Mucosa of stomach (tissue), 1 donor: ENCODE data around the gene ITGAX.

Experiments
- H3K27me3 ChIP-seq: one replicate; pipeline ENCODE4 v1.7.0; 2013; ENCODE audit warnings: mild to moderate bottlenecking, low read length; ENCODE audit not compliant: control insufficient read depth, insufficient read depth
- H3K36me3 ChIP-seq: one replicate; pipeline ENCODE4 v1.7.0; 2013; ENCODE audit warnings: low read length; ENCODE audit not compliant: control insufficient read depth, insufficient read depth
- H3K4me1 ChIP-seq: one replicate; pipeline ENCODE4 v1.7.0; 2013; ENCODE audit warnings: mild to moderate bottlenecking, low read length; ENCODE audit not compliant: control insufficient read depth, insufficient read depth
- H3K4me3 ChIP-seq: one replicate; pipeline ENCODE4 v1.7.0; 2013; ENCODE audit warnings: low read length
- H3K9ac ChIP-seq: one replicate; pipeline ENCODE4 v1.7.0; 2013; ENCODE audit warnings: mild to moderate bottlenecking, low read length, moderate library complexity
- H3K9me3 ChIP-seq: one replicate; pipeline ENCODE4 v1.7.0; 2013; ENCODE audit warnings: mild to moderate bottlenecking, low read length, moderate library complexity; ENCODE audit not compliant: control insufficient read depth
- donor health status: Pancreatic carcinoma.

The ITGAX gene

DNA sequence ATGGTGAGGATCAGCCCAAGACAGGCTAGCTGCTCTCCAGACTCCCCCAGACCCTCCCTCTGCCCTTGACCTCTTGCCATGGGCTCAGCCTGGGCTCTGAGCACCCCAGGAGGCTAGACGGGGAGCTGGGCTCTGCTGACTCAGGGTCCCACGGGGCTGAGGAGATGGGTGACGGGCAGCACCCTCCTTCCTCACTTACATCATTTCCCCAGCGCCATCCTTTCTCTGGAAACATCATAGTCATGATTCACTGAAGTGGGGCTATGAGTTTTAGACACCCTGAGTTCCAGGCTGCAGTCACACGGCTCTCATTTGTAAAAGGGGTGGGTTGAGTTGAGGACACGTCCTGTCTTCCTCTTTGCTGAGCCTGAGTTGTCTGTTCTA lies 3.0 kb upstream of the ITGAX start:
- no peak overlapping the region for H3K4me3 ChIP-seq
- H3K4me1 ChIP-seq: no peaks in the 10 kb centered on the region
- no peaks in the 10 kb centered on the region for H3K36me3 ChIP-seq
- no peaks in the 10 kb centered on the region for H3K27me3 ChIP-seq
- no peaks in the 10 kb centered on the region for H3K9me3 ChIP-seq
- H3K9ac ChIP-seq: no peak overlapping the region

DNA sequence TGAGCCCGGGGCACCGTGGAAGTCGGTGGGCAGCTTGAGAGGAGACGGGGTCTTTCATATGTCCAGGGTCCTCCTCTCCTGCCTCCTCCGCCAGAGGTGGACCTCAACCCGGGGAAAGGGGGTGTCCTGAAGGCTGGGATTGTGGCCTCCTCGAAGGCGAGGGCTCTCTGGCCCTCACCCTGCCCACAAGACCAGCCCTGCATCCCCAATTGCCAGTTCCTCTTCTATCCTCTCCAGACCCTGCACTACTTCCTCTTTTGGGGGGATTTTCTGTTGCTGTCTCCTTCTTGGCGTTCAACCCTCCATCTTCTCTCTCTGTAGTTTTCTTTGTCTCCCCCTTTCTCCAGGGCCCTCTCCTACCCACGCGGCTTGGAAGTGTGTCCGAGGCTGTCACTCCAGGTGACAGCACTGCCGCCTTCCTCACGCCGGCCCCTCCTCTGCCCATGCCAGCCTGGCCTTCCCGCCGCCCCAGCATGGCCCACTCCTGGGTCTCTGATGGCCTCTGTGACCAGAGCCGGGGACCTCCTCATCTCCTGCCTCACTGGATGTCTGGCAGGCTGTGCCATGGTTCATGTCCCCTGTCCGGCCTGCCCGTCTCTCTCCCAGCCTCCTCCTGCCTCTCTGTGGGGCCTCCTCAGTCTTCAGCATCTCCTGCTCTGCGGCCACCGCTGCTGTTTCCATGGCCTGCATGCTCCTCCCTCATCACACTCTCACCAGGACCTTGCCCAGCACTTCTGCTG lies 2.4 kb upstream of the ITGAX start:
- Histone ChIP-seq H3K9me3 (no peaks in the 10 kb centered on the region), H3K4me3 (no peak overlapping the region), H3K27me3 (no peaks in the 10 kb centered on the region), H3K36me3 (no peaks in the 10 kb centered on the region), H3K9ac (no peak overlapping the region), H3K4me1 (no peaks in the 10 kb centered on the region)

GRCh38 chr16:31355431-31356100 lies 590 bp downstream of the ITGAX start:
- no peaks in the 10 kb centered on the region for H3K9me3 ChIP-seq
- no peak overlapping the region for H3K4me3 ChIP-seq
- no peaks in the 10 kb centered on the region for H3K4me1 ChIP-seq
- no peaks in the 10 kb centered on the region for H3K36me3 ChIP-seq
- H3K9ac ChIP-seq: no peak overlapping the region
- no peaks in the 10 kb centered on the region for H3K27me3 ChIP-seq

DNA sequence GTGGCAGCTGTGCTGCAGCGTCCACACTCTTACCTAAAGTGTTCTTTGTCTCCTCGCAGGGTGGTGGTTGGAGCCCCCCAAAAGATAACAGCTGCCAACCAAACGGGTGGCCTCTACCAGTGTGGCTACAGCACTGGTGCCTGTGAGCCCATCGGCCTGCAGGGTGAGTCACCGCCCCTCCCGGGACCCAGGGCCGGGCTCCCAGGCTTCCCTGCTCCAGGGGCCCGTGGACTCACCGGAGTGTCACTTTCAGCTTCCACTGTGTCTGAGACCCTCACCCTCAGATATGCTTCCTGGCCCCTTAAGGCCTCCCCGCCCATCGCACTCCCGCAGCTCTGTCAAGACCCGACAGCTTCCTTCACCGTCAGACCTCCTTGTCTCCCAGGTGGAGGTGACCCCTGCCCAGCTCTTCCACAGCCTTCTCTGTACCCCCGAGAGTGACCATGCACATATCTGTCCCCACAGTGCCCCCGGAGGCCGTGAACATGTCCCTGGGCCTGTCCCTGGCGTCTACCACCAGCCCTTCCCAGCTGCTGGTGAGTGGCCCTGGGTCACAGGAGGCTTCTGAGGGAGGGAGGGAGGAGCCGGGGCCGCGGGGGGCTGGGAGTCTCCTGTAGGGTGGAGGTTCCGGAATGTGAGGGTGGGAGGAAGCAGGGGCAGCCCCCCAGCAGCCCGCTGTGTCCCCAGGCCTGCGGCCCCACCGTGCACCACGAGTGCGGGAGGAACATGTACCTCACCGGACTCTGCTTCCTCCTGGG lies 1.8 kb downstream of the ITGAX start:
- Histone ChIP-seq H3K4me1 (no peaks in the 10 kb centered on the region), H3K27me3 (no peaks in the 10 kb centered on the region), H3K9me3 (no peaks in the 10 kb centered on the region), H3K9ac (no peak overlapping the region), H3K4me3 (no peak overlapping the region), H3K36me3 (no peaks in the 10 kb centered on the region)

- no peak overlapping the region for H3K4me3 ChIP-seq
- H3K9me3 ChIP-seq: no peaks in the 10 kb centered on the region
- H3K27me3 ChIP-seq: no peaks in the 10 kb centered on the region
- no peak overlapping the region for H3K9ac ChIP-seq
- no peaks in the 10 kb centered on the region for H3K4me1 ChIP-seq
- H3K36me3 ChIP-seq: no peaks in the 10 kb centered on the region
Measured at GRCh38 chr16:31357324-31358109, 2.5 kb downstream of the ITGAX start.

DNA sequence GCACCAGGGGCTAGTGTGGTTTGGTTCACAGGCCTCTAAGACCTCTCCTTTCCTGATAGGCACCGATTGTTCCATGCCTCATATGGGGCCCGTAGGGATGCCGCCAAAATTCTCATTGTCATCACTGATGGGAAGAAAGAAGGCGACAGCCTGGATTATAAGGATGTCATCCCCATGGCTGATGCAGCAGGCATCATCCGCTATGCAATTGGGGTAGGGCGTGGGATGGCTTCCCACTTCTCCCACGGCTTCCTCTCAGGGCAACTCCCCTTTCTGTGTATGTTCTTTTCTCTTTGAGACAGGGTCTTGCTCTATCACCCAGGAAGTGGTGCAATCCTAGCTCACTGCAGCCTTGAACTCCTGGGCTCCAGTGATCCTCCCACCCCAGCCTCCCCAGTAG lies 5.3 kb downstream of the ITGAX start:
- Histone ChIP-seq H3K36me3 (no peaks in the 10 kb centered on the region), H3K4me3 (no peak overlapping the region), H3K9ac (no peak overlapping the region), H3K9me3 (no peaks in the 10 kb centered on the region), H3K4me1 (no peaks in the 10 kb centered on the region), H3K27me3 (no peaks in the 10 kb centered on the region)

- Histone ChIP-seq H3K9ac (no peak overlapping the region), H3K9me3 (no peaks in the 10 kb centered on the region), H3K4me1 (no peaks in the 10 kb centered on the region), H3K36me3 (no peaks in the 10 kb centered on the region), H3K4me3 (no peak overlapping the region), H3K27me3 (no peaks in the 10 kb centered on the region)
Measured at GRCh38 chr16:31361201-31362110, 6.5 kb downstream of the ITGAX start.

GRCh38 chr16:31362476-31363405 lies 7.8 kb downstream of the ITGAX start:
- Histone ChIP-seq H3K4me3 (no peak overlapping the region), H3K27me3 (no peaks in the 10 kb centered on the region), H3K36me3 (no peaks in the 10 kb centered on the region), H3K9ac (no peak overlapping the region), H3K4me1 (no peaks in the 10 kb centered on the region), H3K9me3 (no peaks in the 10 kb centered on the region)

- Histone ChIP-seq H3K36me3 (no peaks in the 10 kb centered on the region), H3K4me1 (no peaks in the 10 kb centered on the region), H3K4me3 (no peak overlapping the region)
Measured at GRCh38 chr16:31363721-31364120, 8.7 kb downstream of the ITGAX start.

GRCh38 chr16:31364421-31364820 lies 9.4 kb downstream of the ITGAX start:
- no peaks in the 10 kb centered on the region for H3K4me1 ChIP-seq
- no peaks in the 10 kb centered on the region for H3K27me3 ChIP-seq
- no peak overlapping the region for H3K4me3 ChIP-seq
- no peaks in the 10 kb centered on the region for H3K9me3 ChIP-seq
- H3K9ac ChIP-seq: no peak overlapping the region
- no peaks in the 10 kb centered on the region for H3K36me3 ChIP-seq

More at GRCh38 chr16:31363721-31364120, 8.7 kb downstream of the ITGAX start:
- H3K9ac ChIP-seq: no peak overlapping the region
- H3K9me3 ChIP-seq: no peaks in the 10 kb centered on the region
- H3K27me3 ChIP-seq: no peaks in the 10 kb centered on the region
